GM18508 (cell line): Measurements from ENCODE around the gene GLIS1.

ENCODE experiments used
- ATAC-seq: cut with Tn5 transposase; IDR thresholded peaks from one replicate; pipeline ENCODE4 v1.9.1; 2021; ENCODE audit warnings: moderate number of reproducible peaks; ENCODE audit not compliant: insufficient read depth, unreplicated experiment

Gene GLIS1

GRCh38 chr1:53507116-53507820 lies 231.7 kb downstream of the GLIS1 start:
- no peak for ATAC-seq

GRCh38 chr1:53506355-53507050 lies 232.5 kb downstream of the GLIS1 start:
- ATAC-seq: no peak

- no peak for ATAC-seq
Measured at GRCh38 chr1:53505891-53506290, 233.1 kb downstream of the GLIS1 start.

- no peak for ATAC-seq
Measured at GRCh38 chr1:53505401-53505800, 233.6 kb downstream of the GLIS1 start.

- no peak for ATAC-seq
Measured at GRCh38 chr1:53504901-53505300, 234.1 kb downstream of the GLIS1 start.

- no peak for ATAC-seq
Measured at GRCh38 chr1:53503433-53504217, 235.3 kb downstream of the GLIS1 start.

GRCh38 chr1:53502641-53503432 lies 236.1 kb downstream of the GLIS1 start:
- no peak for ATAC-seq

GRCh38 chr1:53501065-53502005 lies 237.6 kb downstream of the GLIS1 start:
- ATAC-seq: no peak

GRCh38 chr1:53500204-53501064 lies 238.5 kb downstream of the GLIS1 start:
- ATAC-seq: no peak

GRCh38 chr1:53499257-53500203 lies 239.4 kb downstream of the GLIS1 start:
- ATAC-seq: no peak

- no peak for ATAC-seq
Measured at GRCh38 chr1:53498555-53499131, 240.3 kb downstream of the GLIS1 start.

GRCh38 chr1:53495633-53496345 lies 243.2 kb downstream of the GLIS1 start:
- no peak for ATAC-seq

- ATAC-seq: no peak
Measured at GRCh38 chr1:53490351-53490750, 248.6 kb downstream of the GLIS1 start.

- ATAC-seq: no peak
Measured at GRCh38 chr1:53486395-53487026, 252.5 kb downstream of the GLIS1 start.

GRCh38 chr1:53485478-53486394 lies 253.2 kb downstream of the GLIS1 start:
- no peak for ATAC-seq
